ENCODE results near the gene USPL1.

The USPL1 gene

GRCh38 chr13:30685987-30686386, 68.3 kb downstream of the USPL1 start:
- peaks cover 0 to 7% (median 2%) of the 10 kb centered on the region in 4 experiments for H3K4me1 ChIP-seq (ENCODE audit: control extremely low read depth in 1 of 4, control insufficient read depth in 4 of 4, insufficient read depth in 4 of 4, low read length in 3 of 4)
- H3K9me3 ChIP-seq (ENCODE audit: control extremely low read depth in 1 of 5, control insufficient read depth in 4 of 5, insufficient read depth in 2 of 5, low read depth in 1 of 5, low read length in 4 of 5): no peaks in the 10 kb centered on the region
- ChIA-PET CTCF (no interaction called here), POLR2A (no interaction called here)
- no peak overlapping the region for H3K27ac ChIP-seq (ENCODE audit: insufficient read depth in 1 of 2, low read depth in 1 of 2, low read length in 2 of 2, poor library complexity in 1 of 2, severe bottlenecking in 2 of 2)
- no peaks in the 10 kb centered on the region for H3K27me3 ChIP-seq (replicated peaks in 2 of 5; ENCODE audit: control insufficient read depth in 4 of 5, insufficient read depth in 5 of 5, low read length in 4 of 5)
- no peaks in the 10 kb centered on the region for H3K36me3 ChIP-seq (ENCODE audit: control insufficient read depth in 4 of 4, insufficient read depth in 4 of 4, low read length in 3 of 4)
- no peak for DNase-seq
- no peak overlapping the region for H3K4me3 ChIP-seq (ENCODE audit: control insufficient read depth in 1 of 7, extremely low read depth in 1 of 7, insufficient read depth in 4 of 7, low read depth in 2 of 7, low read length in 6 of 7)
- WGBS (ENCODE audit: insufficient coverage): 100% methylated on average over 1 of the region's 2 CpGs

- DNase-seq: no peak
- Histone ChIP-seq H3K4me1 (ENCODE audit: control extremely low read depth in 1 of 4, control insufficient read depth in 4 of 4, insufficient read depth in 4 of 4, low read length in 3 of 4) (peaks cover 0 to 7% (median 2%) of the 10 kb centered on the region in 4 experiments), H3K36me3 (ENCODE audit: control insufficient read depth in 4 of 4, insufficient read depth in 4 of 4, low read length in 3 of 4) (no peaks in the 10 kb centered on the region), H3K27ac (ENCODE audit: insufficient read depth in 1 of 2, low read depth in 1 of 2, low read length in 2 of 2, poor library complexity in 1 of 2, severe bottlenecking in 2 of 2) (no peak overlapping the region), H3K4me3 (ENCODE audit: control insufficient read depth in 1 of 7, extremely low read depth in 1 of 7, insufficient read depth in 4 of 7, low read depth in 2 of 7, low read length in 6 of 7) (no peak overlapping the region), H3K9me3 (ENCODE audit: control extremely low read depth in 1 of 5, control insufficient read depth in 4 of 5, insufficient read depth in 2 of 5, low read depth in 1 of 5, low read length in 4 of 5) (no peaks in the 10 kb centered on the region), H3K27me3 (replicated peaks in 2 of 5; ENCODE audit: control insufficient read depth in 4 of 5, insufficient read depth in 5 of 5, low read length in 4 of 5) (no peaks in the 10 kb centered on the region)
- CTCF ChIA-PET: interaction anchor here (1.2 to 1.7 kb wide), 2 partner anchors 9 to 116 kb away, joined by 5 to 6 read pairs; no protein-coding TSS in a partner anchor
- WGBS (ENCODE audit: insufficient coverage): 100% methylated on average over 1 of the region's 3 CpGs
- POLR2A ChIA-PET: no interaction called here
These were observed 69.9 kb downstream of the USPL1 start for GRCh38 chr13:30687601-30688000.

- peak overlapping the region in 2 of 7 experiments; percentile 47 to 70 for H3K4me3 ChIP-seq (ENCODE audit: control insufficient read depth in 1 of 7, extremely low read depth in 1 of 7, insufficient read depth in 4 of 7, low read depth in 2 of 7, low read length in 6 of 7)
- peaks cover 0 to 7% (median 2%) of the 10 kb centered on the region in 4 experiments for H3K4me1 ChIP-seq (ENCODE audit: control extremely low read depth in 1 of 4, control insufficient read depth in 4 of 4, insufficient read depth in 4 of 4, low read length in 3 of 4)
- ChIA-PET POLR2A (no interaction called here), CTCF (interaction anchor here (1.1 to 1.7 kb wide), 3 partner anchors 8 to 106 kb away, joined by 3 to 5 read pairs (median 3); no protein-coding TSS in a partner anchor)
- H3K27me3 ChIP-seq (replicated peaks in 2 of 5; ENCODE audit: control insufficient read depth in 4 of 5, insufficient read depth in 5 of 5, low read length in 4 of 5): no peaks in the 10 kb centered on the region
- H3K9me3 ChIP-seq (ENCODE audit: control extremely low read depth in 1 of 5, control insufficient read depth in 4 of 5, insufficient read depth in 2 of 5, low read depth in 1 of 5, low read length in 4 of 5): no peaks in the 10 kb centered on the region
- H3K27ac ChIP-seq (ENCODE audit: insufficient read depth in 1 of 2, low read depth in 1 of 2, low read length in 2 of 2, poor library complexity in 1 of 2, severe bottlenecking in 2 of 2): no peak overlapping the region
- no peaks in the 10 kb centered on the region for H3K36me3 ChIP-seq (ENCODE audit: control insufficient read depth in 4 of 4, insufficient read depth in 4 of 4, low read length in 3 of 4)
- DNase-seq: no peak
- WGBS (ENCODE audit: insufficient coverage): over 99% methylated on average over 12 of the region's 14 CpGs
These were observed 72.0 kb downstream of the USPL1 start for GRCh38 chr13:30689752-30690151.

GRCh38 chr13:30690282-30691188, 72.8 kb downstream of the USPL1 start:
- peak in 2 of 3 donors; percentile 35 to 52 for DNase-seq
- H3K27ac ChIP-seq (ENCODE audit: insufficient read depth in 1 of 2, low read depth in 1 of 2, low read length in 2 of 2, poor library complexity in 1 of 2, severe bottlenecking in 2 of 2): no peak overlapping the region
- POLR2A ChIA-PET: interaction anchor here (0.6 to 1.0 kb wide), 2 partner anchors 21 to 163 kb away, joined by 3 to 4 read pairs; no protein-coding TSS in a partner anchor

GRCh38 chr13:30692113-30692512, 74.4 kb downstream of the USPL1 start:
- ChIA-PET CTCF (no interaction called here), POLR2A (no interaction called here)
- no peaks in the 10 kb centered on the region for H3K9me3 ChIP-seq (ENCODE audit: control extremely low read depth in 1 of 5, control insufficient read depth in 4 of 5, insufficient read depth in 2 of 5, low read depth in 1 of 5, low read length in 4 of 5)
- no peaks in the 10 kb centered on the region for H3K36me3 ChIP-seq (ENCODE audit: control insufficient read depth in 4 of 4, insufficient read depth in 4 of 4, low read length in 3 of 4)
- H3K27me3 ChIP-seq (replicated peaks in 2 of 5; ENCODE audit: control insufficient read depth in 4 of 5, insufficient read depth in 5 of 5, low read length in 4 of 5): no peaks in the 10 kb centered on the region
- WGBS (ENCODE audit: insufficient coverage): no CpG with 5 or more reads among the region's 1 CpG
- H3K27ac ChIP-seq (ENCODE audit: insufficient read depth in 1 of 2, low read depth in 1 of 2, low read length in 2 of 2, poor library complexity in 1 of 2, severe bottlenecking in 2 of 2): no peak overlapping the region
- no peak overlapping the region for H3K4me3 ChIP-seq (ENCODE audit: control insufficient read depth in 1 of 7, extremely low read depth in 1 of 7, insufficient read depth in 4 of 7, low read depth in 2 of 7, low read length in 6 of 7)
- no peak for DNase-seq
- H3K4me1 ChIP-seq (ENCODE audit: control extremely low read depth in 1 of 4, control insufficient read depth in 4 of 4, insufficient read depth in 4 of 4, low read length in 3 of 4): peaks cover 3 to 25% (median 16%) of the 10 kb centered on the region in 4 experiments

More at GRCh38 chr13:30690282-30691188, 72.8 kb downstream of the USPL1 start:
- no peaks in the 10 kb centered on the region for H3K9me3 ChIP-seq (ENCODE audit: control extremely low read depth in 1 of 5, control insufficient read depth in 4 of 5, insufficient read depth in 2 of 5, low read depth in 1 of 5, low read length in 4 of 5)
- H3K4me1 ChIP-seq (ENCODE audit: control extremely low read depth in 1 of 4, control insufficient read depth in 4 of 4, insufficient read depth in 4 of 4, low read length in 3 of 4): peaks cover 2 to 11% (median 5%) of the 10 kb centered on the region in 4 experiments
- H3K27me3 ChIP-seq (replicated peaks in 2 of 5; ENCODE audit: control insufficient read depth in 4 of 5, insufficient read depth in 5 of 5, low read length in 4 of 5): no peaks in the 10 kb centered on the region
- WGBS (ENCODE audit: insufficient coverage): 55% methylated on average over 15 of the region's 21 CpGs
- peak overlapping the region in 4 of 7 experiments; percentile 35 to 70 (median 52) for H3K4me3 ChIP-seq (ENCODE audit: control insufficient read depth in 1 of 7, extremely low read depth in 1 of 7, insufficient read depth in 4 of 7, low read depth in 2 of 7, low read length in 6 of 7)
- CTCF ChIA-PET: interaction anchor here (0.6 to 1.7 kb wide), 4 partner anchors 9 to 105 kb away, joined by 3 to 5 read pairs (median 3); no protein-coding TSS in a partner anchor
- H3K36me3 ChIP-seq (ENCODE audit: control insufficient read depth in 4 of 4, insufficient read depth in 4 of 4, low read length in 3 of 4): no peaks in the 10 kb centered on the region

GRCh38 chr13:30696278-30697176, 78.8 kb downstream of the USPL1 start:
- WGBS (ENCODE audit: insufficient coverage): 21% methylated on average over 10 of the region's 11 CpGs
- Histone ChIP-seq H3K27ac (ENCODE audit: insufficient read depth in 1 of 2, low read depth in 1 of 2, low read length in 2 of 2, poor library complexity in 1 of 2, severe bottlenecking in 2 of 2) (no peak overlapping the region), H3K4me3 (ENCODE audit: control insufficient read depth in 1 of 7, extremely low read depth in 1 of 7, insufficient read depth in 4 of 7, low read depth in 2 of 7, low read length in 6 of 7) (peak overlapping the region in 3 of 7 experiments; percentile 29 to 52 (median 31)), H3K27me3 (replicated peaks in 2 of 5; ENCODE audit: control insufficient read depth in 4 of 5, insufficient read depth in 5 of 5, low read length in 4 of 5) (no peaks in the 10 kb centered on the region), H3K9me3 (ENCODE audit: control extremely low read depth in 1 of 5, control insufficient read depth in 4 of 5, insufficient read depth in 2 of 5, low read depth in 1 of 5, low read length in 4 of 5) (no peaks in the 10 kb centered on the region), H3K36me3 (ENCODE audit: control insufficient read depth in 4 of 4, insufficient read depth in 4 of 4, low read length in 3 of 4) (no peaks in the 10 kb centered on the region), H3K4me1 (ENCODE audit: control extremely low read depth in 1 of 4, control insufficient read depth in 4 of 4, insufficient read depth in 4 of 4, low read length in 3 of 4) (peaks cover 0 to 34% (median 14%) of the 10 kb centered on the region in 4 experiments)
- CTCF ChIA-PET: interaction anchor here (0.6 to 1.9 kb wide), 3 partner anchors 11 to 108 kb away, joined by 3 to 6 read pairs (median 4); no protein-coding TSS in a partner anchor
- POLR2A ChIA-PET: no interaction called here
- peak in 2 of 3 donors; percentile 54 to 60 for DNase-seq
